HepG2 (cell line): ENCODE measurements around the gene VANGL2. TPM values are rescaled to one million over a fixed set of nuclear protein-coding genes. Genes with fewer than 3 reads are reported as not detected.

Experiments used
- ATAC-seq: fragments of 200-7000 bp; cut with Tn5 transposase; 3 replicates; pipeline ENCODE4 v1.9.1; 2020; ENCODE audit warnings: mild to moderate bottlenecking, moderate library complexity
- BruUV-seq: library from RNA; stranded (reverse); fragments of 400-500 nt; replicated peaks from 2 replicates; lab custom pipeline; 2021; lab: Mats Ljungman, UMichigan
- CTCF ChIA-PET: fragments of 300-600 bp; formaldehyde crosslinking; extraction: SDS; loops from one replicate; lab custom pipeline; 2021; ENCODE audit warnings: low total read pairs, inconsistent platforms, low intra/inter-chr PET ratio; lab: Yijun Ruan, JAX
- POLR2A ChIA-PET: fragments of 350-600 bp; sonication (Branson Sonifier 250); formaldehyde crosslinking; loops from one replicate; lab custom pipeline; 2020; ENCODE audit warnings: antibody characterized with exemption, inconsistent platforms; lab: Yijun Ruan, JAX
- DNase-seq: peaks from one replicate; pipeline ENCODE4 v3.0.0-alpha.2; 2015; ENCODE audit warnings: low spot score
- FAIRE-seq: peaks from 3 replicates; lab custom pipeline; 2011; peaks lifted over from hg19 to GRCh38; lab: Jason Lieb, UNC
- H2AFZ ChIP-seq: one replicate; pipeline ENCODE4 v1.6.1; 2011; ENCODE audit warnings: low read length, inconsistent platforms
- H3K27ac ChIP-seq: fragments of 300-600 bp; 3 replicates; pipeline ENCODE4 v1.8.0; 2011; ENCODE audit warnings: mixed run types, mild to moderate bottlenecking, mixed read lengths, low read length, inconsistent platforms; ENCODE audit not compliant: insufficient read depth; ENCODE audit errors: extremely low read length
- H3K27me3 ChIP-seq, 2 experiments: fragments of 200-600 bp in 1 of 2; 2 replicates in 1 of 2; 3 replicates in 1 of 2; pipeline versions ENCODE4 v1.6.0 to v1.8.0; 2011; ENCODE audit warnings: low read length in 2 of 2, mild to moderate bottlenecking in 2 of 2, moderate library complexity in 2 of 2, inconsistent platforms in 1 of 2; ENCODE audit not compliant: insufficient read depth in 2 of 2, control insufficient read depth in 1 of 2
- H3K36me3 ChIP-seq, 2 experiments: fragments of 200-600 bp in 1 of 2; replicated peaks in 1 of 2; 2 replicates in 1 of 2; 3 replicates in 1 of 2; pipeline versions ENCODE4 v1.5.1 to v1.8.0; 2011; ENCODE audit warnings: low read length in 2 of 2, inconsistent platforms in 1 of 2; ENCODE audit not compliant: insufficient read depth in 2 of 2, control insufficient read depth in 1 of 2
- H3K4me1 ChIP-seq: 2 replicates; pipeline ENCODE4 v1.5.1; 2012; ENCODE audit warnings: low read length, inconsistent platforms; ENCODE audit not compliant: insufficient read depth
- H3K4me2 ChIP-seq: 2 replicates; pipeline ENCODE4 v1.6.0; 2011; ENCODE audit warnings: low read depth, low read length, inconsistent platforms
- H3K4me3 ChIP-seq, 3 experiments: fragments of 200-600 bp in 1 of 3; sonication (generic), shearing (Covaris generic) in 1 of 3; replicated peaks in 1 of 3; 2 replicates each; pipeline ENCODE4 v1.5.1; 2011 to 2016; ENCODE audit warnings: low read length in 3 of 3, inconsistent platforms in 2 of 3, low read depth in 2 of 3, mild to moderate bottlenecking in 2 of 3, control low read depth in 1 of 3, mixed read lengths in 1 of 3; ENCODE audit not compliant: insufficient read depth in 1 of 3
- H3K79me2 ChIP-seq: one replicate; pipeline ENCODE4 v1.6.1; 2011; ENCODE audit warnings: low read length, inconsistent platforms; ENCODE audit not compliant: insufficient read depth
- H3K9ac ChIP-seq: 2 replicates; pipeline ENCODE4 v1.6.0; 2011; ENCODE audit warnings: mild to moderate bottlenecking, low read depth, low read length, inconsistent platforms; ENCODE audit not compliant: insufficient read depth
- H3K9me3 ChIP-seq: 2 replicates; pipeline ENCODE4 v1.5.1; 2012; ENCODE audit warnings: mild to moderate bottlenecking, low read length
- H4K20me1 ChIP-seq: 2 replicates; pipeline ENCODE4 v1.6.0; 2011; ENCODE audit warnings: inconsistent platforms, mild to moderate bottlenecking, low read length, moderate library complexity; ENCODE audit not compliant: insufficient read depth
- CEBPZ ChIP-seq: IDR thresholded peaks from 2 replicates; pipeline ENCODE4 v1.6.1; 2012; ENCODE audit warnings: low read length, improper control_type of control experiment
- MATR3 ChIP-seq: sonication (generic); formaldehyde crosslinking; IDR thresholded peaks from 2 replicates; pipeline ENCODE4 v1.4.0; 2020; ENCODE audit warnings: missing genetic modification reagents
- NFE2L1 ChIP-seq: sonication (generic); formaldehyde crosslinking; IDR thresholded peaks from 2 replicates; pipeline ENCODE4 v1.4.0; 2020; ENCODE audit warnings: missing genetic modification reagents, mild to moderate bottlenecking, borderline replicate concordance
- PHF20 ChIP-seq: sonication (generic); formaldehyde crosslinking; IDR thresholded peaks from 2 replicates; pipeline ENCODE4 v1.5.0; 2020; ENCODE audit warnings: mild to moderate bottlenecking, missing genetic modification reagents
- SAP130 ChIP-seq: IDR thresholded peaks from 2 replicates; pipeline ENCODE4 v1.6.1; 2016; ENCODE audit warnings: low read depth
- SMAD3 ChIP-seq: sonication (generic); formaldehyde crosslinking; IDR thresholded peaks from 2 replicates; pipeline ENCODE4 v1.4.0; 2020; ENCODE audit warnings: missing genetic modification reagents
- YY1 ChIP-seq: IDR thresholded peaks from 2 replicates; pipeline ENCODE4 v1.6.1; 2011; ENCODE audit warnings: low read length, low read depth, moderate library complexity, mild to moderate bottlenecking; ENCODE audit not compliant: insufficient read depth, insufficient replicate concordance
- ZBTB2 ChIP-seq: sonication (generic); formaldehyde crosslinking; IDR thresholded peaks from 2 replicates; pipeline ENCODE4 v1.8.0; 2022; ENCODE audit warnings: low read depth, missing genetic modification reagents
- ZBTB40 ChIP-seq, 2 experiments: fragments of 450-650 bp in 1 of 2; sonication (generic) in 1 of 2; formaldehyde crosslinking in 1 of 2; IDR thresholded peaks; 2 replicates each; pipeline versions ENCODE4 v1.6.1 to v1.8.0; 2016 to 2022; ENCODE audit warnings: antibody characterized with exemption in 1 of 2, mild to moderate bottlenecking in 1 of 2, missing genetic modification reagents in 1 of 2
- ZFP37 ChIP-seq: sonication (generic); formaldehyde crosslinking; IDR thresholded peaks from 2 replicates; pipeline ENCODE4 v1.4.0; 2020; ENCODE audit warnings: missing genetic modification reagents, borderline replicate concordance
- ZIK1 ChIP-seq: sonication (generic); formaldehyde crosslinking; IDR thresholded peaks from 2 replicates; pipeline ENCODE4 v1.5.0; 2020; ENCODE audit warnings: mild to moderate bottlenecking, low read depth, missing genetic modification reagents, borderline replicate concordance
- in situ Hi-C: cut with HindIII; loops from 2 replicates; pipeline ENCODE4 v1.10.0; 2017; ENCODE audit warnings: low pct_unique_long_range_greater_than_20kb; ENCODE audit not compliant: extremely low pct_ligation_motif_present
- intact Hi-C: fragments of 100-400 bp; cut with micrococcal nuclease; formaldehyde crosslinking; loops from one replicate; pipeline ENCODE4 v1.10.0; 2022; ENCODE audit not compliant: unreplicated experiment
- polyA plus RNA-seq, 8 experiments: library from polyadenylated mRNA; depleted of rRNA in 3 of 8; stranded (reverse) in 7 of 8; unstranded in 1 of 8; fragments of >200 nt; fragmentation: Illumina TruSeq in 4 of 8; extraction: Trizol in 4 of 8; gene quantifications; 2 replicates each; pipeline versions ENCODE4 v1.2.1 to v1.2.3, GENCODE V29; 2011 to 2016; ENCODE audit warnings: low read depth in 4 of 8, missing spikeins in 1 of 8, mixed read lengths in 1 of 8; ENCODE audit not compliant: insufficient read depth in 1 of 8
- total RNA-seq, 5 experiments: library from RNA; depleted of rRNA; stranded (reverse); fragments of >200 nt; fragmentation: Illumina TruSeq; extraction: Trizol; gene quantifications; 2 replicates each; pipeline ENCODE4 v1.2.3, GENCODE V29; 2016; ENCODE audit warnings: low read depth in 1 of 5

VANGL2 gene
- total and polyA plus RNA-seq, 2 of the 13 experiments (the other 11 are each of a cell fraction or from before 2014, with no cell fraction given), result 0.09 TPM; not detected in 1

GRCh38 chr1:160432371-160432786, 32.0 kb downstream of the VANGL2 start:
- no TSS peak for BruUV-seq
- CTCF ChIA-PET, result interaction anchor here (1.0 kb wide), 1 partner anchor 175 kb away, joined by 3 read pairs; no protein-coding TSS in a partner anchor
- H3K27me3 ChIP-seq, result no peaks in the 10 kb centered on the region; a peak in 1 of 5 replicates
- no peak overlapping the region for H3K9ac ChIP-seq
- H3K4me2 ChIP-seq, result no peak overlapping the region
- POLR2A ChIA-PET, result no interaction called here
- ATAC-seq (no peak), FAIRE-seq (no peak), DNase-seq (no peak)
- no peak overlapping the region for H2AFZ ChIP-seq
- H3K36me3 ChIP-seq, result no peaks in the 10 kb centered on the region
- H3K9me3 ChIP-seq, result no peaks in the 10 kb centered on the region
- intact Hi-C loops, result no loop called here
- H3K4me1 ChIP-seq, result no peaks in the 10 kb centered on the region
- in situ Hi-C loops, result no loop called here
- no peaks in the 10 kb centered on the region for H4K20me1 ChIP-seq
- H3K27ac ChIP-seq, result no peak overlapping the region
- H3K4me3 ChIP-seq, result no peak overlapping the region
- no peaks in the 10 kb centered on the region for H3K79me2 ChIP-seq
- TF ChIP-seq SAP130 (no peak), SMAD3 (CRISPR knock-in tag) (no peak), PHF20 (no peak), CEBPZ (no peak), ZFP37 (CRISPR knock-in tag) (no peak), NFE2L1 (CRISPR knock-in tag) (no peak), MATR3 (no peak), ZIK1 (no peak), ZBTB2 (CRISPR knock-in tag) (no peak), YY1 (no peak), ZBTB40 (IDR thresholded peaks at IDR 0.05) (no peak), ZBTB40 (CRISPR knock-in tag; IDR thresholded peaks at IDR 0.05) (no peak)
